Spleen (tissue), 11 donors: ENCODE data around the gene RNF167. TPM values are rescaled to one million over a fixed set of nuclear protein-coding genes. Genes with fewer than 3 reads are reported as not detected.

Experiments
- DNase-seq: peaks from one replicate; pipeline ENCODE4 v3.0.0-alpha.2; 2020
- H3K27ac ChIP-seq, 8 donors: fragments of 200-600 bp; sonication (generic) in 7 of 8; 1 replicate in 4 of 8; 2 replicates in 4 of 8; pipeline versions ENCODE4 v1.5.0 to v1.8.0; 2016 to 2021; ENCODE audit warnings: inconsistent platforms in 4 of 8, mild to moderate bottlenecking in 4 of 8, moderate library complexity in 1 of 8
- H3K27me3 ChIP-seq, 7 donors: fragments of 200-600 bp; sonication (generic) in 6 of 7; replicated peaks in 1 of 7; 1 replicate in 4 of 7; 2 replicates in 3 of 7; pipeline versions ENCODE4 v1.5.0 to v1.8.0; 2016 to 2021; ENCODE audit warnings: inconsistent platforms in 3 of 7, mild to moderate bottlenecking in 1 of 7
- H3K36me3 ChIP-seq, 6 donors: fragments of 200-600 bp; sonication (generic) in 5 of 6; 1 replicate in 4 of 6; 2 replicates in 2 of 6; pipeline versions ENCODE4 v1.5.0 to v1.8.0; 2016 to 2021; ENCODE audit warnings: inconsistent platforms in 2 of 6
- H3K4me1 ChIP-seq, 6 donors: fragments of 200-600 bp; sonication (generic) in 5 of 6; 1 replicate in 3 of 6; 2 replicates in 3 of 6; pipeline versions ENCODE4 v1.5.0 to v1.8.0; 2016 to 2021; ENCODE audit warnings: inconsistent platforms in 3 of 6
- H3K4me3 ChIP-seq, 8 donors: fragments of 200-600 bp; sonication (generic) in 7 of 8; 1 replicate in 4 of 8; 2 replicates in 4 of 8; pipeline versions ENCODE4 v1.5.0 to v1.8.0; 2016 to 2021; ENCODE audit warnings: inconsistent platforms in 4 of 8, mild to moderate bottlenecking in 4 of 8, moderate library complexity in 2 of 8
- H3K9me3 ChIP-seq, 8 donors: fragments of 200-600 bp; sonication (generic) in 7 of 8; 1 replicate in 4 of 8; 2 replicates in 4 of 8; pipeline versions ENCODE4 v1.5.0 to v1.8.0; 2016 to 2021; ENCODE audit warnings: inconsistent platforms in 4 of 8
- POLR2A ChIP-seq, 3 donors: fragments of 450-650 bp; IDR thresholded peaks; one replicate each; pipeline ENCODE4 v1.5.1; 2017; ENCODE audit warnings: antibody characterized with exemption in 3 of 3, mild to moderate bottlenecking in 1 of 3
- POLR2AphosphoS5 ChIP-seq, 3 donors: sonication (generic); formaldehyde crosslinking; IDR thresholded peaks; one replicate each; pipeline ENCODE4 v1.5.1; 2017; ENCODE audit warnings: antibody characterized with exemption in 3 of 3
- WGBS, 5 donors: extraction: QIAGEN DNeasy Blood & Tissue Kit in 3 of 5; methylation state at CpG; one replicate each; pipeline versions ENCODE4 v1.1.5 to v1.1.7; 2013 to 2018; 5-methylcytosine and 5-hydroxymethylcytosine counted together
- intact Hi-C: fragments of 100-400 bp; cut with DNase I; formaldehyde crosslinking; loops from one replicate; pipeline ENCODE4 v1.15.0; 2023; ENCODE audit warnings: low total_unique reads
- polyA plus RNA-seq, 3 donors: library from polyadenylated mRNA; stranded (reverse); fragments of 200-250 nt; gene quantifications; one replicate each; pipeline ENCODE4 v1.2.1, GENCODE V29; 2013
- total RNA-seq, 7 donors: library from RNA; depleted of rRNA in 3 of 7; stranded (reverse); fragments of >200 nt in 3 of 7; fragmentation: NEBNext Ultra II Directional in 4 of 7; extraction: Animal tissue kit (Norgen Biotek cat#: 25700) in 4 of 7; gene quantifications; one replicate each; pipeline versions ENCODE4 v1.1.0 to v1.2.1, GENCODE V29; 2016 to 2021
- TF ChIP-seq, protein P1 (sequence below), 11 experiments: fragments of 200-600 bp in 7 of 11; fragments of 450-650 bp in 4 of 11; sonication (generic) in 4 of 11; IDR thresholded peaks in 8 of 11; conservative IDR thresholded peaks in 3 of 11; 1 replicate in 7 of 11; 2 replicates in 4 of 11; pipeline versions ENCODE4 v1.4.0 to v1.8.0; 2016 to 2021; ENCODE audit warnings: antibody characterized with exemption in 11 of 11, inconsistent platforms in 4 of 11, mild to moderate bottlenecking in 1 of 11
- donor health status: healthy with polysubstance abuse.
- donor health status: DM: no; HTN: no; CAD: no; lungs with moderate emphysema.
- donor health status: DM: no; HTN: no; CAD: no.
- donor health status: Bipolar disorder and iron deficiency.
- donor health status: healthy.
- donor health status: DM: no; HTN: no; CAD: no.
- donor health status: DM: yes; HTN: yes; CAD: no.

The RNF167 gene
- total and polyA plus RNA-seq, 10 donors: 57.6 to 146 (median 93.2) TPM

DNA sequence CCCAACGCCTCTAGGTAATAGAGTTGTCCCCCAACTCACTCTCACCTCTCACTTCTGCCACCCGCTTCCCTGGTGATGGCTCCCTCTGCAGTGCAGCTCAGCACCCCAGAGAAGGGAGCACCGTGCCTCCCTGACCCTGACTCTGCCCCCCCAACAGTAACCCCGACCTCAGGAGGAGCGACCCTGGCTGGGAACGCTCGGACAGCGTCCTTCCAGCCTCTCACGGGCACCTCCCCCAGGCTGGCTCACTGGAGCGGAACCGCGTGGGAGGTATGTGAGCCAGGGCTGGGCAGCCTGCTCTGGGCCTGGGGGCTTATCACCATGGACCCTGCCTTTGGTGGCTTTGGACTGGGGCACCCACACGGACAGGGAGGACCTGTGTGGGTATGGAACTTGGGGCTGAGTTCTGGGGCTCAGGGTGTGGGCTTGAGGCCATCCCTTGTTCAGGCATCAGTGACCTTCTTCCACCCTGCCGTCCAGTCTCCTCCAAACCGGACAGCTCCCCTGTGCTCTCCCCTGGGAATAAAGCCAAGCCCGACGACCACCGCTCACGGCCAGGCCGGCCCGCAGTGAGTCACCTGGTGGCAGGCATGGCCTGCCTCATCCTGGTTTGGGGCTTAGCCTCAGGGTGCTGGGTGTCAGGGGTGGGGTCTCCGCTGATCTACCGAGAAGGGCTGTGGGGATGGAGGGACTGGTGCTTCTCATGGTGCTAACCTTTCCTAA is 47.4 kb upstream of the RNF167 start:
- no peaks in the 10 kb centered on the region for H3K9me3 ChIP-seq
- H3K36me3 ChIP-seq: peaks cover 8 to 100% (median 85%) of the 10 kb centered on the region in 6 donors
- TF ChIP-seq, protein P1, sequence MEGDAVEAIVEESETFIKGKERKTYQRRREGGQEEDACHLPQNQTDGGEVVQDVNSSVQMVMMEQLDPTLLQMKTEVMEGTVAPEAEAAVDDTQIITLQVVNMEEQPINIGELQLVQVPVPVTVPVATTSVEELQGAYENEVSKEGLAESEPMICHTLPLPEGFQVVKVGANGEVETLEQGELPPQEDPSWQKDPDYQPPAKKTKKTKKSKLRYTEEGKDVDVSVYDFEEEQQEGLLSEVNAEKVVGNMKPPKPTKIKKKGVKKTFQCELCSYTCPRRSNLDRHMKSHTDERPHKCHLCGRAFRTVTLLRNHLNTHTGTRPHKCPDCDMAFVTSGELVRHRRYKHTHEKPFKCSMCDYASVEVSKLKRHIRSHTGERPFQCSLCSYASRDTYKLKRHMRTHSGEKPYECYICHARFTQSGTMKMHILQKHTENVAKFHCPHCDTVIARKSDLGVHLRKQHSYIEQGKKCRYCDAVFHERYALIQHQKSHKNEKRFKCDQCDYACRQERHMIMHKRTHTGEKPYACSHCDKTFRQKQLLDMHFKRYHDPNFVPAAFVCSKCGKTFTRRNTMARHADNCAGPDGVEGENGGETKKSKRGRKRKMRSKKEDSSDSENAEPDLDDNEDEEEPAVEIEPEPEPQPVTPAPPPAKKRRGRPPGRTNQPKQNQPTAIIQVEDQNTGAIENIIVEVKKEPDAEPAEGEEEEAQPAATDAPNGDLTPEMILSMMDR (IDR thresholded peaks at IDR 0.05 in 8 of 11, conservative IDR thresholded peaks at IDR 0.05 in 3 of 11): no peak
- TF ChIP-seq POLR2A (IDR thresholded peaks at IDR 0.05): no peak
- TF ChIP-seq POLR2AphosphoS5 (IDR thresholded peaks at IDR 0.05): peak in 1 of 3 donors; percentile 6
- H3K27ac ChIP-seq: no peak overlapping the region
- intact Hi-C loops: no loop called here
- H3K4me1 ChIP-seq: peaks cover 0 to 8% (median 0%) of the 10 kb centered on the region in 6 donors
- 84 to 93% (median 88%) methylated on average over 14 to 23 of the region's 23 CpGs for WGBS, 5 donors
- H3K4me3 ChIP-seq: no peak overlapping the region
- no peaks in the 10 kb centered on the region for H3K27me3 ChIP-seq
- no peak for DNase-seq

DNA sequence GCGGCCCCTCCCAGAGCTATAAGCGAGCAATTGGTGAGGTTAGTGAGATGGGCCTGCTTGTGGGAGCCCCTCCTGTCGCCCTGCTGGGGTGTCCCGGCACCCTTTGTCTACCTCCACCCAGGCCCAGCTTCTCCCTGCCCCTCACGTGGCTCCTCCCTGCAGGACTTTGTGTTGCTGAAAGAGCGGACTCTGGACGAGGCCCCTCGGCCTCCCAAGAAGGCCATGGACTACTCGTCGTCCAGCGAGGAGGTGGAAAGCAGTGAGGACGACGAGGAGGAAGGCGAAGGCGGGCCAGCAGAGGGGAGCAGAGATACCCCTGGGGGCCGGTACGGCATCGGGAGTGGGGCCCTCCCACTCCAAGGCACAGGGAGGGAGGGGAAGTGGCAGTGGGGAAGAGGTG is 46.8 kb upstream of the RNF167 start:
- H3K27ac ChIP-seq: no peak overlapping the region
- H3K4me3 ChIP-seq: no peak overlapping the region
- no peaks in the 10 kb centered on the region for H3K27me3 ChIP-seq
- peaks cover 8 to 96% (median 79%) of the 10 kb centered on the region in 6 donors for H3K36me3 ChIP-seq
- intact Hi-C loops: no loop called here
- WGBS, 5 donors: 85 to 95% (median 87%) methylated on average over 17 to 18 of the region's 18 CpGs
- no peak for DNase-seq
- TF ChIP-seq POLR2A (IDR thresholded peaks at IDR 0.05) (no peak), POLR2AphosphoS5 (IDR thresholded peaks at IDR 0.05) (peak in 1 of 3 donors; percentile 7)
- no peaks in the 10 kb centered on the region for H3K9me3 ChIP-seq
- H3K4me1 ChIP-seq: peaks cover 0 to 10% (median 2%) of the 10 kb centered on the region in 6 donors

DNA sequence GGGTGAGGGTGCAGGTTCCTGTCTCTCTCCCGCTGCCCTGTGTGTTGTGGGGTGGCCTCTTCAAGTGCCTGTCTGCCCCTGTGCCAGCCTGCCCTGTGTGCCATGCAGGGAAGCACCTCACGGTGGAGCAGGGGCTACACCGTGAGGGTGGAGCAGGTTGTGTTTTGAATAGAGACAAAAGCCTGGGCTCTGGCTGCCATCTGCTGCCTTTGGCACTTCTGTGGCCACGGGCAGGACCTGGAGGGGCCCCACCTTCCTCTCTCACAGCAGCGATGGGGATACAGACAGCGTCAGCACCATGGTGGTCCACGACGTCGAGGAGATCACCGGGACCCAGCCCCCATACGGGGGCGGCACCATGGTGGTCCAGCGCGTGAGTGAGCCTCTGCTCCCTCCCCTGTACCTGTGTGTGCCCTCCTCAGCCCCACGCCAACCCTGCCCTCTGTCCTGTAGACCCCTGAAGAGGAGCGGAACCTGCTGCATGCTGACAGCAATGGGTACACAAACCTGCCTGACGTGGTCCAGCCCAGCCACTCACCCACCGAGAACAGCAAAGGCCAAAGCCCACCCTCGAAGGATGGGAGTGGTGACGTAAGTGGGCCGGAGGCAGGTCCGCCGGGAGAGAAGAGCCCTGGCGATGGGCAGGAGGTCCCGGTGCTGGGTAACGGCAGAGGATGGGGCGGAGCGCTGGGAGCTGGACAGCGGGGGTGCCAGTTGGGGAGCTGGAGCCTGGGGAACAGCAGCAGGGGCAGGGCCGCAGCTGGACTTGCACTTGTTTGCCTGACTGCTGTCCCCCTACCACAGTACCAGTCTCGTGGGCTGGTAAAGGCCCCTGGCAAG is 46.1 kb upstream of the RNF167 start:
- peaks cover 8 to 89% (median 76%) of the 10 kb centered on the region in 6 donors for H3K36me3 ChIP-seq
- WGBS, 5 donors: 87 to 93% (median 91%) methylated on average over 21 to 31 of the region's 31 CpGs
- no peak overlapping the region for H3K4me3 ChIP-seq
- H3K9me3 ChIP-seq: no peaks in the 10 kb centered on the region
- intact Hi-C loops: no loop called here
- H3K4me1 ChIP-seq: peaks cover 5 to 15% (median 8%) of the 10 kb centered on the region in 6 donors
- TF ChIP-seq POLR2A (IDR thresholded peaks at IDR 0.05) (no peak), POLR2AphosphoS5 (IDR thresholded peaks at IDR 0.05) (peak in 1 of 3 donors; percentile 41)
- no peak for DNase-seq
- H3K27me3 ChIP-seq: peaks cover 0 to 6% (median 0%) of the 10 kb centered on the region in 7 donors
- H3K27ac ChIP-seq: no peak overlapping the region

DNA sequence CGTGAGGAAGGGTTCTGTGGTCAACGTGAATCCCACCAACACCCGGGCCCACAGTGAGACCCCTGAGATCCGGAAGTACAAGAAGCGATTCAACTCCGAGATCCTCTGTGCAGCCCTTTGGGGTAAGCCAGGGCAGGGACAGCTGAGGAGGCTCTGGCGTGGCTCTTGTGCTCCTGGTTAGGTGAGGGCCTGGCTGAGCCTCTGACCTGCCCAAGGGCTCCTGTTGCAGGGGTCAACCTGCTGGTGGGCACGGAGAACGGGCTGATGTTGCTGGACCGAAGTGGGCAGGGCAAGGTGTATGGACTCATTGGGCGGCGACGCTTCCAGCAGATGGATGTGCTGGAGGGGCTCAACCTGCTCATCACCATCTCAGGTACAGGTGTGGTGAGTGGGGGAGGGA is 44.9 kb upstream of the RNF167 start:
- H3K4me1 ChIP-seq: peaks cover 13 to 22% (median 20%) of the 10 kb centered on the region in 6 donors
- H3K9me3 ChIP-seq: no peaks in the 10 kb centered on the region
- intact Hi-C loops: no loop called here
- WGBS, 5 donors: 94 to 98% (median 96%) methylated on average over 7 to 13 of the region's 13 CpGs
- H3K27me3 ChIP-seq: peaks cover 0 to 17% (median 0%) of the 10 kb centered on the region in 7 donors
- TF ChIP-seq POLR2AphosphoS5 (IDR thresholded peaks at IDR 0.05) (no peak), POLR2A (IDR thresholded peaks at IDR 0.05) (no peak)
- TF ChIP-seq, protein P1 (IDR thresholded peaks at IDR 0.05 in 8 of 11, conservative IDR thresholded peaks at IDR 0.05 in 3 of 11): no peak
- peaks cover 8 to 77% (median 70%) of the 10 kb centered on the region in 6 donors for H3K36me3 ChIP-seq
- DNase-seq: no peak
- no peak overlapping the region for H3K4me3 ChIP-seq
- H3K27ac ChIP-seq: no peak overlapping the region
